GM19463 (cell line): ENCODE measurements around the gene KRT33B.
"Not testable (repeated sequence)": the region's sequence is repeated elsewhere in the genome, so short reads cannot be mapped to it uniquely, and the experiment has no call there.

ENCODE experiments used
- ATAC-seq: cut with Tn5 transposase; IDR thresholded peaks from one replicate; pipeline ENCODE4 v1.9.1; 2021; ENCODE audit warnings: mild to moderate bottlenecking, moderate library complexity; ENCODE audit not compliant: unreplicated experiment

KRT33B gene

GRCh38 chr17:41394254-41394996 lies 24.8 kb upstream of the KRT33B start:
- no peak for ATAC-seq

GRCh38 chr17:41393826-41394225 lies 24.2 kb upstream of the KRT33B start:
- ATAC-seq = no peak

GRCh38 chr17:41393294-41393693 lies 23.7 kb upstream of the KRT33B start:
- no peak for ATAC-seq

GRCh38 chr17:41392278-41392677 lies 22.7 kb upstream of the KRT33B start:
- no peak for ATAC-seq

GRCh38 chr17:41391535-41391934 lies 21.9 kb upstream of the KRT33B start:
- ATAC-seq = no peak

GRCh38 chr17:41390411-41390938 lies 20.9 kb upstream of the KRT33B start:
- no peak for ATAC-seq

GRCh38 chr17:41387670-41388069 lies 18.1 kb upstream of the KRT33B start:
- no peak for ATAC-seq

GRCh38 chr17:41386227-41386626 lies 16.6 kb upstream of the KRT33B start:
- no peak for ATAC-seq

GRCh38 chr17:41383690-41384089 lies 14.1 kb upstream of the KRT33B start:
- ATAC-seq = no peak

GRCh38 chr17:41382394-41382793 lies 12.8 kb upstream of the KRT33B start:
- no peak for ATAC-seq

- ATAC-seq = not testable (repeated sequence)
Observed at GRCh38 chr17:41381943-41382342, 12.3 kb upstream of the KRT33B start, which contains the start of gene KRT34. KRT34 (minus strand) TSS chr17:41382306; CDS start chr17:41382246, 60 bp downstream.

GRCh38 chr17:41380091-41380490 lies 10.5 kb upstream of the KRT33B start:
- not testable (repeated sequence) for ATAC-seq

- no peak for ATAC-seq
Observed at GRCh38 chr17:41377546-41377945, 7.9 kb upstream of the KRT33B start.

GRCh38 chr17:41369023-41369422 lies 590 bp downstream of the KRT33B start:
- no peak for ATAC-seq

- ATAC-seq = no peak
Observed at GRCh38 chr17:41367426-41368075, 2.1 kb downstream of the KRT33B start.

GRCh38 chr17:41366070-41366469 lies 3.5 kb downstream of the KRT33B start:
- no peak for ATAC-seq

- no peak for ATAC-seq
Observed at GRCh38 chr17:41363881-41364280, 5.7 kb downstream of the KRT33B start.

- ATAC-seq = no peak
Observed at GRCh38 chr17:41360296-41360995, 9.2 kb downstream of the KRT33B start.

GRCh38 chr17:41354536-41354935 lies 15.1 kb downstream of the KRT33B start:
- ATAC-seq = no peak

- no peak for ATAC-seq
Observed at GRCh38 chr17:41352597-41353366, 16.8 kb downstream of the KRT33B start.

GRCh38 chr17:41351177-41351576 lies 18.4 kb downstream of the KRT33B start:
- no peak for ATAC-seq
